RWPE2 (cell line): ENCODE data around the gene TBC1D14.
"Not testable (repeated sequence)": the region's sequence is repeated elsewhere in the genome, so short reads cannot be mapped to it uniquely, and the experiment has no call there.

Experiments used
- ATAC-seq: fragments of 200-7000 bp; cut with Tn5 transposase; 3 replicates; pipeline ENCODE4 v1.9.1; 2021; ENCODE audit warnings: low read depth
- DNase-seq: peaks from one replicate; pipeline ENCODE4 v3.0.0-alpha.2; 2020; ENCODE audit warnings: low spot score
- H3K27ac ChIP-seq: fragments of 450-650 bp; 2 replicates; pipeline ENCODE4 v1.5.1; 2017; ENCODE audit warnings: mild to moderate bottlenecking; ENCODE audit not compliant: poor library complexity, severe bottlenecking
- H3K27me3 ChIP-seq: fragments of 250-450 bp; sonication (Bioruptor Pico); 2 replicates; pipeline ENCODE4 v1.5.1; 2021; ENCODE audit warnings: mild to moderate bottlenecking, moderate library complexity; ENCODE audit not compliant: insufficient read depth, poor library complexity, severe bottlenecking
- H3K36me3 ChIP-seq: fragments of 250-450 bp; sonication (Bioruptor Pico); 2 replicates; pipeline ENCODE4 v1.5.1; 2020; ENCODE audit warnings: low read depth, mild to moderate bottlenecking, moderate library complexity
- H3K4me1 ChIP-seq: fragments of 250-450 bp; sonication (Bioruptor Pico); 2 replicates; pipeline ENCODE4 v1.5.1; 2021; ENCODE audit warnings: mild to moderate bottlenecking, moderate library complexity; ENCODE audit not compliant: insufficient read depth, poor library complexity, severe bottlenecking
- H3K4me3 ChIP-seq: fragments of 250-450 bp; sonication (Bioruptor Pico); 2 replicates; pipeline ENCODE4 v1.5.1; 2021; ENCODE audit warnings: mild to moderate bottlenecking, moderate library complexity; ENCODE audit not compliant: severe bottlenecking
- H3K9me3 ChIP-seq: fragments of 250-450 bp; sonication (Bioruptor Pico); 2 replicates; pipeline ENCODE4 v1.5.1; 2021; ENCODE audit warnings: mild to moderate bottlenecking, moderate library complexity; ENCODE audit not compliant: severe bottlenecking
- CTCF ChIP-seq: fragments of 450-650 bp; IDR thresholded peaks from one replicate; pipeline ENCODE4 v1.5.1; 2017; ENCODE audit warnings: mild to moderate bottlenecking, moderate library complexity; ENCODE audit not compliant: poor library complexity, severe bottlenecking

Gene TBC1D14

GRCh38 chr4:6909970-6910339, 329 bp downstream of the TBC1D14 start:
- ATAC-seq: peak; percentile 6; the same call in 2 of the 3 replicates
- Histone ChIP-seq H3K9me3 (no peaks in the 10 kb centered on the region), H3K4me1 (no peaks in the 10 kb centered on the region), H3K4me3 (peak overlapping the region; percentile 65), H3K36me3 (no peaks in the 10 kb centered on the region), H3K27me3 (no peaks in the 10 kb centered on the region), H3K27ac (peak overlapping the region; percentile 73)
- no peak for TF ChIP-seq CTCF
- no peak for DNase-seq

GRCh38 chr4:6910340-6910959, 824 bp downstream of the TBC1D14 start:
- ATAC-seq: no peak
- Histone ChIP-seq H3K27me3 (no peaks in the 10 kb centered on the region), H3K4me3 (peak overlapping the region; percentile 65), H3K27ac (no peak overlapping the region), H3K36me3 (no peaks in the 10 kb centered on the region), H3K9me3 (no peaks in the 10 kb centered on the region), H3K4me1 (no peaks in the 10 kb centered on the region)
- DNase-seq: no peak
- TF ChIP-seq CTCF: no peak

GRCh38 chr4:6910960-6911874, 1.6 kb downstream of the TBC1D14 start:
- Histone ChIP-seq H3K27ac (no peak overlapping the region), H3K4me3 (no peak overlapping the region)
- ATAC-seq: no peak

GRCh38 chr4:6911917-6912316, 2.3 kb downstream of the TBC1D14 start:
- not testable (repeated sequence) for H3K9me3 ChIP-seq, H3K4me1 ChIP-seq, H3K36me3 ChIP-seq, ATAC-seq, H3K27me3 ChIP-seq, H3K4me3 ChIP-seq, DNase-seq, H3K27ac ChIP-seq

More at GRCh38 chr4:6910960-6911874, 1.6 kb downstream of the TBC1D14 start:
- Histone ChIP-seq H3K27me3 (no peaks in the 10 kb centered on the region), H3K36me3 (no peaks in the 10 kb centered on the region), H3K9me3 (no peaks in the 10 kb centered on the region), H3K4me1 (peaks cover under 1% of the 10 kb centered on the region)
- no peak for TF ChIP-seq CTCF
- no peak for DNase-seq

GRCh38 chr4:6912441-6912840, 2.8 kb downstream of the TBC1D14 start:
- H3K4me1 ChIP-seq: peaks cover 6% of the 10 kb centered on the region
- no peak overlapping the region for H3K4me3 ChIP-seq

More at GRCh38 chr4:6912441-6912840, 2.8 kb downstream of the TBC1D14 start:
- DNase-seq (no peak), ATAC-seq (no peak)
- H3K27me3 ChIP-seq: no peaks in the 10 kb centered on the region
- H3K36me3 ChIP-seq: no peaks in the 10 kb centered on the region
- TF ChIP-seq CTCF: no peak
- no peak overlapping the region for H3K27ac ChIP-seq
- H3K9me3 ChIP-seq: no peaks in the 10 kb centered on the region
